ENCODE results near the gene TMEM255B.
A peak's percentile ranks its signal among the peaks of the same experiment; 100 is the strongest.

Gene TMEM255B

DNA sequence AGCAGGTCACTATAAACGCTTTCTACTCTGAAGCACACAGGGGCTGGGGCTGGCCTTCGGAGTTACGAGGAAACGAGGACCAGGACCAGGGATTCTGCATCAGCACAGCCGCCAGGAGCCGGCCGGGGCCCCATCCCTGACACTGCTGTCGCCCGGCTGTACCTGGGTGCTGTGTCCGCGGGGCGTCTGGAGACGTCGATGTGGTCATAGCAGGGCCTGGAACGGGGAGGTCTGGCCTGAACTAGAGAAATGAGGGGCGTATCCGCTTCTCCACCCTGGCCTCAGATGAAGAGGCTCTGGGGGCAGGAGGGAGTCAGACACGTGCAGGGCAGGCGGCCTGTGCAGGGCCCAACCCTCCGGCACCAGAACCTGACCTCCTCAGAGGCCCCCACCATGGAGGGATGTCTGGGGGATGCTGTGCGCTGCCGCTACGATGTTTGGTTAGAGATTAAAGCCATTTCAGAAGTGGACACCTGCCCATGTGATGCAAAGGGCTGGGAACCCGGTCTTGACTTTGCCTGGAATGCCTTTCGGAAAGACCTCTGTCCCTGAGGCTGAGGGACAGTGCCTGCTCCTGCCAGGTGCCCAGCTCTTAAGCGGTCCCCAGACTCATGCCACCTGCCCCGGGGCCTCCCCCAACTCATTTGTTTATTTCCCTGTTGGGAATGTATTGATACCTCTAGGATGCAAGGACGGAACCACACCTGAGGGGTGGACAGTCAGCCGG, 83.5 kb downstream of the TMEM255B start:
- Histone ChIP-seq H3K27ac (ENCODE audit: low read depth, low read length) (no peak overlapping the region), H3K4me3 (ENCODE audit: low read depth, low read length) (no peak overlapping the region), H3K9ac (ENCODE audit: low read length) (no peak overlapping the region), H3K9me3 (ENCODE audit: control insufficient read depth, insufficient read depth, low read depth, low read length) (no peaks in the 10 kb centered on the region), H3K36me3 (ENCODE audit: control insufficient read depth, insufficient read depth, low read length) (no peaks in the 10 kb centered on the region), H3K4me1 (ENCODE audit: control insufficient read depth, insufficient read depth, low read length) (peaks cover 15% of the 10 kb centered on the region; the same call in 1 of the 2 replicates), H3K27me3 (ENCODE audit: control insufficient read depth, insufficient read depth, low read length) (no peaks in the 10 kb centered on the region)

DNA sequence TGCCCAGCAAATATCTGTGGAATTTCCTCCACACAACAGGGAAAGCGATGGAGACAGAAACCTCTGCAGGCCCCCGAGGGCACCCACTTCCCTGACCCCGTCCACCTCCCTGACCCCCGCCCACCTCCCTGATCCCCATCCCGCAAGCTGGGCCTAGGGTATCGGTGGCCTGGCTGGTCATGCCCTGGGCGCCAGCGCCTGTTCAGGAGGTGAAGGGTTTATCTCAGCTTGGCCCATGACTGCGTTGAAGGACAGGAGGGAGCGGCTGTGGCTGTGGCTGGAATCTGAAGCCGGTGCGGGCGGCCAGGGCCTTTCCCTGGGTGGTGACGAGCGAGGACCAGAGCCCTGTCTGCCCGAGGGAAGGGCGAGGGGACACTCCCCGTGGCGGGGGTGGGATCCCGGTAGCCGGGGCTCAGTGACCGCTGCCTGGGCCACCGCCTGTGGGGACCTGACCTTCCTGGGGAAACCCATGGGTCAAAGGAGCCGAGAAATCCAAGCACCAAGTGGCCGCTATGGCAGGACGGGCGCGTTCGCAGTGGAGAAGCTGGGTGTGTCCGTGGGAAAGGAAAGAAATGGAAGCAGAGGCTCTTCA, 84.1 kb downstream of the TMEM255B start:
- Histone ChIP-seq H3K27ac (ENCODE audit: low read depth, low read length) (no peak overlapping the region), H3K4me3 (ENCODE audit: low read depth, low read length) (no peak overlapping the region), H3K9ac (ENCODE audit: low read length) (no peak overlapping the region), H3K36me3 (ENCODE audit: control insufficient read depth, insufficient read depth, low read length) (no peaks in the 10 kb centered on the region), H3K27me3 (ENCODE audit: control insufficient read depth, insufficient read depth, low read length) (no peaks in the 10 kb centered on the region), H3K4me1 (ENCODE audit: control insufficient read depth, insufficient read depth, low read length) (peaks cover 8% of the 10 kb centered on the region; the same call in 1 of the 2 replicates), H3K9me3 (ENCODE audit: control insufficient read depth, insufficient read depth, low read depth, low read length) (no peaks in the 10 kb centered on the region)

DNA sequence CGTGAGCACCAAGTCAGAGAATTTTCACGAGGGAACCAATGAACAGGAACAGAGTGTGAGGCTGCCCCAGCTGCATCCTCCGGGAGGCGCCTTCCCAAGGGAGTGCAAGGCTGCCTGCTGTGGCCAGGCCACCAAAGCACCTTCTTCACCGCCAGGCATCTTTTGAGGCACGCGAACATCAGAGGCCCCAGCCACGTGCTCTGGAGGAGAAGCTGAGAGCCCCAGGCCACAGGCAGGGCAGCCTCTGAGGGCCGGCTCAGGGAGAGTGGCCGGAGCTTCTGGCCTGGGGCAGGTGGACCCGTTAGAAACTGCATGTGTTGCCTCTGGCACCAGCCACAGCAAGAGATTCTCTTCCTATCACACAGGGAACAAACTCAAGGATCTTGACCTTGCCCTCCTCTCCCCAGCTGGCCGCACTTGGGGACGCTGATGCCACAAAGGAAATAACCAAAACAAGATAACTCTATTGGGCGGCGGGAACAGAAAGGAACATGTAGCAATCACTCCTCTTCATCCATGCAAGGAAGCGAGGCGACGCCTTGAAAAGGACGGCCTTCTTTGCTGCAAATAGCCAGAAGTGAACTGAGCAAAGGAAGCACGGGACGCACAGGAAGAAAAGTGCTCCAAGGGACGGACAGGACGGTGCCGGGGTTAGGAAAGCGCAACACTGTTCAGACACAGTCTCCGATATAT, 85.0 kb downstream of the TMEM255B start:
- Histone ChIP-seq H3K9me3 (ENCODE audit: control insufficient read depth, insufficient read depth, low read depth, low read length) (no peaks in the 10 kb centered on the region), H3K36me3 (ENCODE audit: control insufficient read depth, insufficient read depth, low read length) (no peaks in the 10 kb centered on the region), H3K9ac (ENCODE audit: low read length) (no peak overlapping the region), H3K4me1 (ENCODE audit: control insufficient read depth, insufficient read depth, low read length) (peaks cover 5% of the 10 kb centered on the region), H3K4me3 (ENCODE audit: low read depth, low read length) (no peak overlapping the region), H3K27me3 (ENCODE audit: control insufficient read depth, insufficient read depth, low read length) (no peaks in the 10 kb centered on the region), H3K27ac (ENCODE audit: low read depth, low read length) (no peak overlapping the region)

GRCh38 chr13:113845055-113845454, 86.0 kb downstream of the TMEM255B start:
- no peak overlapping the region for H3K4me3 ChIP-seq (ENCODE audit: low read depth, low read length)
- no peak overlapping the region for H3K27ac ChIP-seq (ENCODE audit: low read depth, low read length)
- H3K4me1 ChIP-seq (ENCODE audit: control insufficient read depth, insufficient read depth, low read length) = peaks cover 10% of the 10 kb centered on the region
- H3K36me3 ChIP-seq (ENCODE audit: control insufficient read depth, insufficient read depth, low read length) = no peaks in the 10 kb centered on the region
- no peaks in the 10 kb centered on the region for H3K27me3 ChIP-seq (ENCODE audit: control insufficient read depth, insufficient read depth, low read length)
- no peaks in the 10 kb centered on the region for H3K9me3 ChIP-seq (ENCODE audit: control insufficient read depth, insufficient read depth, low read depth, low read length)
- no peak overlapping the region for H3K9ac ChIP-seq (ENCODE audit: low read length)

GRCh38 chr13:113845723-113846635, 87.0 kb downstream of the TMEM255B start:
- Histone ChIP-seq H3K9ac (ENCODE audit: low read length) (no peak overlapping the region), H3K9me3 (ENCODE audit: control insufficient read depth, insufficient read depth, low read depth, low read length) (no peaks in the 10 kb centered on the region), H3K27me3 (ENCODE audit: control insufficient read depth, insufficient read depth, low read length) (no peaks in the 10 kb centered on the region), H3K36me3 (ENCODE audit: control insufficient read depth, insufficient read depth, low read length) (no peaks in the 10 kb centered on the region), H3K4me3 (ENCODE audit: low read depth, low read length) (no peak overlapping the region), H3K4me1 (ENCODE audit: control insufficient read depth, insufficient read depth, low read length) (peaks cover 10% of the 10 kb centered on the region), H3K27ac (ENCODE audit: low read depth, low read length) (no peak overlapping the region)

- Histone ChIP-seq H3K27me3 (ENCODE audit: control insufficient read depth, insufficient read depth, low read length) (no peaks in the 10 kb centered on the region), H3K4me3 (ENCODE audit: low read depth, low read length) (no peak overlapping the region), H3K9me3 (ENCODE audit: control insufficient read depth, insufficient read depth, low read depth, low read length) (no peaks in the 10 kb centered on the region), H3K4me1 (ENCODE audit: control insufficient read depth, insufficient read depth, low read length) (peaks cover 10% of the 10 kb centered on the region), H3K36me3 (ENCODE audit: control insufficient read depth, insufficient read depth, low read length) (no peaks in the 10 kb centered on the region), H3K9ac (ENCODE audit: low read length) (no peak overlapping the region), H3K27ac (ENCODE audit: low read depth, low read length) (no peak overlapping the region)
Observed at GRCh38 chr13:113846636-113847318, 87.8 kb downstream of the TMEM255B start.

GRCh38 chr13:113848020-113848419, 89.0 kb downstream of the TMEM255B start:
- H3K27me3 ChIP-seq (ENCODE audit: control insufficient read depth, insufficient read depth, low read length) = no peaks in the 10 kb centered on the region
- no peak overlapping the region for H3K27ac ChIP-seq (ENCODE audit: low read depth, low read length)
- H3K4me3 ChIP-seq (ENCODE audit: low read depth, low read length) = no peak overlapping the region
- H3K36me3 ChIP-seq (ENCODE audit: control insufficient read depth, insufficient read depth, low read length) = no peaks in the 10 kb centered on the region
- no peaks in the 10 kb centered on the region for H3K9me3 ChIP-seq (ENCODE audit: control insufficient read depth, insufficient read depth, low read depth, low read length)
- H3K9ac ChIP-seq (ENCODE audit: low read length) = no peak overlapping the region
- peaks cover 10% of the 10 kb centered on the region for H3K4me1 ChIP-seq (ENCODE audit: control insufficient read depth, insufficient read depth, low read length)

- H3K27ac ChIP-seq (ENCODE audit: low read depth, low read length) = 0 out of 2 replicates have a peak overlapping the region, but pooled peaks have one; percentile 56
Observed at GRCh38 chr13:113848431-113849260, 89.6 kb downstream of the TMEM255B start.

GRCh38 chr13:113849546-113849945, 90.5 kb downstream of the TMEM255B start:
- Histone ChIP-seq H3K9me3 (ENCODE audit: control insufficient read depth, insufficient read depth, low read depth, low read length) (no peaks in the 10 kb centered on the region), H3K36me3 (ENCODE audit: control insufficient read depth, insufficient read depth, low read length) (no peaks in the 10 kb centered on the region), H3K27me3 (ENCODE audit: control insufficient read depth, insufficient read depth, low read length) (no peaks in the 10 kb centered on the region), H3K27ac (ENCODE audit: low read depth, low read length) (no peak overlapping the region), H3K4me3 (ENCODE audit: low read depth, low read length) (no peak overlapping the region), H3K9ac (ENCODE audit: low read length) (no peak overlapping the region), H3K4me1 (ENCODE audit: control insufficient read depth, insufficient read depth, low read length) (peaks cover 18% of the 10 kb centered on the region)

More at GRCh38 chr13:113848431-113849260, 89.6 kb downstream of the TMEM255B start:
- no peaks in the 10 kb centered on the region for H3K9me3 ChIP-seq (ENCODE audit: control insufficient read depth, insufficient read depth, low read depth, low read length)
- no peaks in the 10 kb centered on the region for H3K36me3 ChIP-seq (ENCODE audit: control insufficient read depth, insufficient read depth, low read length)
- no peak overlapping the region for H3K9ac ChIP-seq (ENCODE audit: low read length)
- H3K4me1 ChIP-seq (ENCODE audit: control insufficient read depth, insufficient read depth, low read length) = peaks cover 10% of the 10 kb centered on the region
- no peak overlapping the region for H3K4me3 ChIP-seq (ENCODE audit: low read depth, low read length)
- no peaks in the 10 kb centered on the region for H3K27me3 ChIP-seq (ENCODE audit: control insufficient read depth, insufficient read depth, low read length)
